Measurements from ENCODE around the gene DNMBP.

The DNMBP gene

GRCh38 chr10:99916776-99917175, 93.0 kb downstream of the DNMBP start:
- no peak overlapping the region for H3K4me3 ChIP-seq (ENCODE audit: low read depth, low read length)
- no peak for TF ChIP-seq CTCF (IDR thresholded peaks at IDR 0.05; ENCODE audit: low read depth, low read length)

- no peak overlapping the region for H3K4me3 ChIP-seq (ENCODE audit: low read depth, low read length)
- no peak for TF ChIP-seq CTCF (IDR thresholded peaks at IDR 0.05; ENCODE audit: low read depth, low read length)
Observed at GRCh38 chr10:99915414-99915813, 94.3 kb downstream of the DNMBP start.

GRCh38 chr10:99914236-99914635, 95.5 kb downstream of the DNMBP start:
- no peak for TF ChIP-seq CTCF (IDR thresholded peaks at IDR 0.05; ENCODE audit: low read depth, low read length)
- no peak overlapping the region for H3K4me3 ChIP-seq (ENCODE audit: low read depth, low read length)

GRCh38 chr10:99913831-99914235, 95.9 kb downstream of the DNMBP start:
- TF ChIP-seq CTCF (IDR thresholded peaks at IDR 0.05; ENCODE audit: low read depth, low read length) = no peak
- no peak overlapping the region for H3K4me3 ChIP-seq (ENCODE audit: low read depth, low read length)

GRCh38 chr10:99912041-99912440, 97.7 kb downstream of the DNMBP start:
- H3K4me3 ChIP-seq (ENCODE audit: low read depth, low read length) = no peak overlapping the region

GRCh38 chr10:99908512-99908911, 101.2 kb downstream of the DNMBP start:
- no peak for TF ChIP-seq CTCF (IDR thresholded peaks at IDR 0.05; ENCODE audit: low read depth, low read length)
- no peak overlapping the region for H3K4me3 ChIP-seq (ENCODE audit: low read depth, low read length)

More at GRCh38 chr10:99912041-99912440, 97.7 kb downstream of the DNMBP start:
- TF ChIP-seq CTCF (IDR thresholded peaks at IDR 0.05; ENCODE audit: low read depth, low read length) = no peak

- no peak for TF ChIP-seq CTCF (IDR thresholded peaks at IDR 0.05; ENCODE audit: low read depth, low read length)
- H3K4me3 ChIP-seq (ENCODE audit: low read depth, low read length) = no peak overlapping the region
Observed at GRCh38 chr10:99906470-99906869, 103.3 kb downstream of the DNMBP start.
